GM18519 (cell line): ENCODE data around the gene RASSF1.

Experiments used
- ATAC-seq: cut with Tn5 transposase; IDR thresholded peaks from one replicate; pipeline ENCODE4 v1.9.1; 2021; ENCODE audit warnings: mild to moderate bottlenecking, moderate library complexity; ENCODE audit not compliant: unreplicated experiment, low FRiP score

Gene RASSF1

DNA sequence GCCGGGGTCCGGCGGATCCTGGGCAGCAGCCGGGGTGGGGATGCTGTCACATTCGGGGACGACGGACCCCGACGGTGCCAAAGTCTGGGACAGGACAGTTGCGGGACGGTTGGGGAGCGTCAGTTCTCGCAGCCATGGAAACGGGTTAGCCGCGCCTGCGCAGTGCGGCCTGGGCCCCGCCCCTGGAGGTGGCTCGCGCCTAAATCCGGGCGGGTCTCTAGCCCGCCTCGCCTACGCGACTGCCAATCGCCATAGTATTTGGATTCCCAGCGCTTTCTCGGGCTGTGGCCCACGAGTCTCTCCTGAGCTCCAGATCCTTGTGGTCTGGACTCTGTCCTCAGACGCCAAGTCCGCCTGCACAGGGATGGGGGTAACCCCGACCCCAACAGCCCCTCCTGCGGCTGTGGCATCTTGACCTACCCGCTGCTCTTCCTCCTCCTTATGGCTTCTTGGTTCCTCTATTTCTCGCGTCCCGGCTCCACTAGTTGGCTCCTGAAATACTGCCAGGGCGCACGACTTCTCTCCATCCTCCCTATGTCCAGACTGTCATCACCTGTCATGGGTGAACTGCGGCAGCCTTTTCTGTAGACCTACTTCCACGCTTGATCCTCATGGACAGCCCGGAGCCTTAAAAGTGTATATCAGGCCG, 5.1 kb upstream of the RASSF1 start, which contains the start of gene ZMYND10:
Gene ZMYND10 (minus strand): TSS at position 147 of the 649 bp plus-strand sequence. CDS start 153 bp downstream, outside the sequence.
- no peak for ATAC-seq

DNA sequence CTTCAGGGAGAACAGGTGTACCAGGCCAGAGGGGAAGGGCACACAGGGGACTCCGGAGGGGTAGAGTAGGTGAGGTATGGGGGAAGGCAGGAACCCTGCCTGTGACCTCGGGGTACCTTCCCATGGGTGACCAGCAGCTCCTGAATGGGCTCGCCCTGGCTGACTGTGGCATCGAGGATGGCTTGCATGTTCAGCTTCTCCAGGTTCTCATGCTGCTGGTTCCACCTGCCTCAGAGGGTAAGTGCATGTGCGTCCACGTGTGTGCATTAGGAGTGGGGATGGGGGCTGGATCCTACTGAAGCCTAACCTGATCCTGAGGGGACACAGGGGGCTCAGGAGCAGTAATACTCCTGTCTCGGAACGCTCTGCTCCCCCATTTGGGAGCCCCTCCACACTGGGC, 4.4 kb upstream of the RASSF1 start:
- no peak for ATAC-seq

DNA sequence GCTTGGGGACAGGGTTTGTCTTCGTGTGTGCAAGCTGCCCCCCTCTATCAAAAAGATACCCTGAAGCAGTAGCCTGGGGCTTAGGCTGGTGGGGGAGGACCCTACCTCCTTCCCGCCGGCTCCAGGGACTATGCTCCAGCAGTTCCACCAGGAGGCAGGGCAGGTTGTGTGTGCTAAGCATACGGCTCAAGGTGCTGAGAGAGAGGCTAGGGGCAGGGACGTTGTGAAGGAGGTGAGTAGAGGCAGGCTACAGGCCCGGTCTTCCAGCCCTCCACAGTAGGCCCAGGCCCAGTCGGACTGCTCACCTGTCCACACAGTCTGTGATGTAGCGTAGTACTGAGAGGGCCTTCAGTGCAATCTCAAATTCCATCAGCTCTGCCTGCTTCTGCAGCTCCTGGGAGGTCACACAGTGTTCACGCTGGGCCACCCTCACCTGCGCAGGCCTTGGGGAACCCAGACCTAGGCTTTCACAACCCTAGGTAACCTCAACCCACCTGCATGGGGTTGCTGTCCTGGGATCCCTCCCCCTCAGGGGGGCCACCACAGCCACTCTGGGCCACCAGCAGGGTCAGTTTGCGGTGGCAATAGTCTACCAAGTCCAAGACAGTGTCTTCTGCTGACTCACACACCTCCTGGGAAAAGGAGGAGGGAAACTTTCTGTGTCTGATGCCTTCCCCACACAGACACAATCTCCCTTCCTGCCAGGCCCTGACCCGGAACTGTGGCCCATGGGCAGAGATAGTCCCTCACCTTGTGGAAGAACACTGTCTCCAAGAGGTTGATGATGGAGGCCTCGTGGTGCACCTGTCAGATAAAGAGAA, 2.4 kb upstream of the RASSF1 start:
- ATAC-seq, result no peak

DNA sequence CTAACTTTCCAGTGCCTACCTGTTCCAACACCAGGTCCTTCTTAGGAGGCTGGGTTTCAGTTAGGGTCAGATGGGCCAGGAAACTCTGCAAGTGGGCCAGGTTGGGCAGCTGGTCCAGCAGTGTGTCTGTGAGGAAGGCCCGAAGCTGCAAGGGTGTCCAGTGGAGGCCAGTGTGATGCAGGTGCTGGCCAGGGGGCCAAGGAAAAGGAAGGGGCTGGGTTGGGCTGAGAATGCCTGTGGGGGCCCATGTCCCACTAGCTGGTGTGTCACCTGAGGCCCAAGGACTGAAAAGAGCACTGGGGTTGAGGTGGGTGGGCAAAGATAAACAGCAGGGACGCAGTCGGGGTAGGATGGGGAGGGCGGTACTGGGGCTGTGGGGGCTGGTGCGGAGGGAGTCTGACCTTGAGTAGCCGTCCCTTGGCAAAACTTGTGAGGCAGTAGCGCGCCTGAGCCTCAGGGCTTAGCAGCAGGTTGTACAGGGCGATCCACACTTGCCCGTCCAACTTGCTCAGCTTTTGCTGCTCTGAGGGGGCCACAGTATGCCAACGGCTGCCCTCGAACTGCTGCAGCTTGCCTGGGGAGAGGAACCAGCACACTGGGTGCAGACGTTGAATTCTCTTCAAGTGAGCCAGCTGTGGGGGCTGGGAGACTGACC, 1.5 kb upstream of the RASSF1 start:
- no peak for ATAC-seq

DNA sequence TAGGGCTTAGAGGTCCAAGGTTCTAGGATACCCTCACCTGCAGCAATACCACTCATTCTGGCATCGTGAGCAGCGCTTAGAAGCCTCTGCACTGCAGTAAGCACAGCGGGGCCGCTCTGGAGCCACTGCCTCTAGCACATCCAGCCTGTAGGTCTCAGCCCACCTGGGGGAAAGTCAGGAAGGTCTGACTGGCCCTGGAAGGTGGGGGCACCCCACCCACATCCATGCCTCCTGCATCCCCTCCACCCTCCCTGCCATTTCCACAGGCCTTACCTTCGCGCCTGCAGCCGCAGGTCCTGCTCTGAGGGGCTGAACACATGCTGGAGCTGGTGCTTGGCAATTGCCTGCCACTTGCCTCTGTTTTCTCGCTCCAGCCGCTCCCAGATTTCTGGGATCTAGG, 901 bp upstream of the RASSF1 start:
- no peak for ATAC-seq

DNA sequence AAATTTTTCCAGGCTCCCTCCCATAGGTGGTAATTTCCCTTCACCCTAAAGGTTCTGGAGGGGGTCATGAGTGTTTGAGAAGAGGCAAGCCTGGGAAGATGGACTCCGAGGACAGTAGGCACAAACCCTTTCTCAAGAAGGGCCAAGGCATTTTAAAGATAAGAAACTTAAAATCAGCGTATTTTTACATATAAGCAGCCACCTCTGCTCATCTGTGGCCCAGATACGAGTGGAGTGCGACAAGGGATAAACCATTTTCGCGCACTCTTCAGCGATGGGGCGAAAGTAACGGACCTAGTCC, 539 bp downstream of the RASSF1 start:
- no peak for ATAC-seq

DNA sequence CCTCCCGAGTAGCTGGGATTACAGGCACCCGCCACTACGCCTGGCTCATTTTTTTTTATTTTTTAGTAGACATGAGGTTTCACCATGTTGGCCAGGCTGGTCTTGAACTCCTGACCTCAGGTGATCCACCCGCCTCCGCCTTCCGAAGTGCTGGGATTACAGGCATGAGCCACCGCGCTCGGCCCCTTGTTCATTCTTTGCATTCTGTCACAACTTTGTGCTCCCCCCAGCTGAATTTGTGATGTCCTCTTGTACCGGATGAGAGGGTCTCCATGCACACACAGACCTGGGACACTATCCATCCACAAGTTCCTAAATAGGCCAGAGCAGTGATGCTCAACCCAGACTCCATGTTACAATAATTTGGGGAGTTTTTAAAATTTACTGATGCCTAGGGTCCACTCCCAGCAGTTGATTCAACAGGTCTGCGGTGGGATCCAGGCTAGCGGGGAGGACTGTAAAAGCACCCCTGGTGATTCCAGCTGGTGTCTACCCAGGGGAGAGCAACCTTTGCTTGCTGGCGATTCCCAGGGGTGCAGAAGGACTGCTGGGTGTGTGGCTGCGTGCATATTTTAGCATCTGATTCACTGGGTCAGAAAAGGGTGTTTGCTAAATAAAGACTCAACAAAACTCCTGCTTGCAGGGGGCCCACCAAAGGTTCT, 1.0 kb downstream of the RASSF1 start:
- ATAC-seq, result no peak

DNA sequence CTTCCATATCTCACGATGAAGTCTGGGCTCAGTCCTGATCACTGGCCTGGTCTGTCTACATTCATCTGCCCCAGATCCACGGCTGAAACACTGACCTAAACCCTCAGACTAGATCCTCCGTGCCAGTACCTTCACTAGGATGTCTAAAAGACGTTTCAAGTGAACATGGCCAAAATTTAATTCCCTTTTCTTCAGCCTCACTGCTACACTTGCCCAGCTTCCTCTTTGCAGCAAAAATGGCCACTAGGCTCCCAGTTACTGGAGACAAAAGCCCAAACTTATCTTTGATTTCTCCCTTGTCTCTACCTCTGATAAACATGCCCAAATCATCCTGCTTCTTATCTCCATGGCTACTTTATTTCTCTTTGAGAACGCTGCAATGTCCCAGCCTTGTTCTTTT, 1.7 kb downstream of the RASSF1 start:
- no peak for ATAC-seq

DNA sequence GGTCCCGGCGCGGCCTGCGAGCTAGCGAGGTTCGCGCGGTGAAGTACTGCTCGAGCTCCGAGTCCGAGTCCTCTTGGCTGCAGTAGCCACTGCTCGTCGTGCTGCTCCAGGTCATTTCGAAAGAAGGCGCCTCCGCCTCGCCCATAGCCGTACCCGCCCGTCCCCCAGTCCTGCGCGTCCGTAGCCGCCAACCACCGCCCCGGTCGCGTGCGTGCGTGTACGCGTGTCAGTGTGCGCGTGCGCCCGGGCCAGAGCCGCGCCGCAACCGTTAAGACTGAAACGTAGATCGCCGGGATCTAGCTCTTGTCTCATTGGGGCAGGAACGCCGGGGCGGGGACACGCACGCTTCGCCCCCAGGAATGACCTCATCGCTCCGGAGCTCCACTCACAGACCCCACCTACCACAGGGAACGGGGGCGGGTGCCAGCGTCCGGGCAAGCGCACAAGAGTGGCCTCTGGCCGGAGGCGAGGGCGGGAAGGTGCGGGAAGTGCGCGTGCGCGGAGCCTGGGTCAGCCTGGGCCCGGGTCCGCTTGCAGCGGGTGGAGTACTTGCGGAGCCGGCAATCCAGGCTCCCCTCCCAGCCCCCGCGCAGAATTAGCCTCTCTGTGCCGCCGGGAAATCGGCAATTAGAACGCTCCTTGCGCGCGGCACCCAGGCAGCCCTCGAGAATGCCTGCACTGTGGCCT, 3.3 kb downstream of the RASSF1 start:
- ATAC-seq, result peak; percentile 66

DNA sequence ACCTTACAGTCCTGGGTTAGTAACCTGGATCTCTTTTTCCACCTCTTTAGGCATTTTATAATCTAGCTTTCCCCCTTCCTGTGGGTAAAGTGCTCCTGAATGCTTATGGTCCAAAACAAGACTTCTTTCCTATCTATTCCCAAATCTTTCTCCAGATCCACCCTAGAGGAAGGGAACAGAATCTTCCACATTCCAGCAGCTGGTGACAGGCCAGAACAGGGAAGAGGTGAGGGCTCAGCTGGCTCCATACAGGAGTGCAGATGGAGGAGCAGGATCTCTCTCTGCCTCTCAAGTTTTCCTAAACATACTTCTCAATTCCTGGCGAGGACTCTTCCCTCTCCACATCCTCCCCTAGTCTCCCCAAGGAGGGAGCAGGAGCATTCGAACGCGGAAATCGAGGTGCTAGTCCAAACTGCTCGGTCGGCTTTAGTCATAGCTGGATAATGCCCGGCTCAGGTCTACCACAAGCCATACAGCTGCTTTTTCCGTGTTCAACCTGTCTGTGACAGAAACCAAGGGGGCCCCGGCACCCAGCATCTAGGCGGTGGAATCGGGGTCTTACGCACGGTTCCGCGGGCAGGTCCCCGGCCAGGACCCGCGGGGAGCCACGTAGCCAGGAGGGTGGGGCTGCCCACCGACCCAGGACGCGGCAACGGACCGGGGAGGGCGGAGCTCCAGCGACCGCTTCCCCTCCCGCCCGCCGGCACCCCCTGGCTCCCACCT, 4.0 kb downstream of the RASSF1 start:
- peak; percentile 16 for ATAC-seq

DNA sequence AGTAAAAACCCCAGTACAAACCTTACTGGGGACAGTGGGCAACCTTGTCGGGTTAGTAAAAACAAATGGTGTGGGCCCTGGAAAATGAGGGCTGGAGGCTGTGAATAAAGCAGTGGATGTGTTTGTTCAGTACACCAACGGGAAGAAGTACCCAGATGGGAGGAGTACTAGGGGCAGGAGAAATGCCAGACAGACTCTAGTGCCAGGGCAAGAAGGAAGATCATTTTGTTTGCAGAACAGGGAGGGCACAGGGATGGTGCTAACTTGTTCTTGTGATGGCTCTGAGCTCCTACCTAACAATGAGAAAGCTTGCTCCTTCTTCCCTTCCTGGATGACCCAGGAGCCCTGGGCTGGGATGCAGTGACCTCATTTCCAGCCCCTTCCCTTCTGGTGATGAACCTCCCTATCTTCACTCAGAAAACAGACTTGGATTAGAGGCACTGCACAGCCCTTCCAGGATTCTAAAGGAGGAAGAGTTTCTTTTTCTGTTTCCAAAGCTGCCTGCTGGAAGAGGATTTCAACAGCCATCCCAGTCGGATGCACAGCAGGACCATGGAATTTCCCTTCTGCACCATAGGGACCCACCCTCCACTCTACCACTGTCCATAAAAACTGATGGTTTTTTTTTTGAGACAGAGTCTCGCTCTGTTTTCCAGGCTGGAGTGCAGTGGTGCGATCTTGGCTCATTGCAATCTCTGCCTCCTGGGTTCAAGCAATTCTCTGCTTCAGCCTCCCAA, 6.1 kb downstream of the RASSF1 start:
- no peak for ATAC-seq

DNA sequence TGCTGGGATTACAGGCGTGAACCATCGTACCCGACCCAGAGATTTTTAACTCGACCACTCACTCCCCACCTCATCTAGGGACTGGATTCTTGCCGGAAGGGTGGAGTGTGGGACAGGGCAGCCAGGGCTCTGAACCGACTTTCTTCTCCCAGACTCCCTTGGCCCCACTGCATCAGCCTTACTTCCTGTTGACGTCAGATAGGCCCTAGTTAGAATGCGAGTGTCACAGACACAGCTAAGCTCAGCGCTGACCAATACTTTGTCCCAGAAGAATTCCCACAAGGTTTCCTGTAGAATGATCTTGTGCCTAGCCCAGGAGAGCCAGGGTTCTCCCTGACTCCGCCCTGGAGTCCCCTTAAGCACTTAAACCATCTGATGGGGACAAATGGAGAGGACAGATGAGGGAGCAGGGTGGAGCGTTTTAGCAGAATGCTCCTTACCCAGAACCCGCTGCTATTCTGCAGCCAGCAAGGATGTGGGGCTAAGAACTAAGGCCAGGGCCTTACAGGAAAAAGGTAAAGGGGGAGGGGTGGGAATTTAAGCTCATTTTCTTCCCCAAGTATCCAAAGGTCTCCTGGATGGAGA, 6.8 kb downstream of the RASSF1 start:
- ATAC-seq, result no peak

DNA sequence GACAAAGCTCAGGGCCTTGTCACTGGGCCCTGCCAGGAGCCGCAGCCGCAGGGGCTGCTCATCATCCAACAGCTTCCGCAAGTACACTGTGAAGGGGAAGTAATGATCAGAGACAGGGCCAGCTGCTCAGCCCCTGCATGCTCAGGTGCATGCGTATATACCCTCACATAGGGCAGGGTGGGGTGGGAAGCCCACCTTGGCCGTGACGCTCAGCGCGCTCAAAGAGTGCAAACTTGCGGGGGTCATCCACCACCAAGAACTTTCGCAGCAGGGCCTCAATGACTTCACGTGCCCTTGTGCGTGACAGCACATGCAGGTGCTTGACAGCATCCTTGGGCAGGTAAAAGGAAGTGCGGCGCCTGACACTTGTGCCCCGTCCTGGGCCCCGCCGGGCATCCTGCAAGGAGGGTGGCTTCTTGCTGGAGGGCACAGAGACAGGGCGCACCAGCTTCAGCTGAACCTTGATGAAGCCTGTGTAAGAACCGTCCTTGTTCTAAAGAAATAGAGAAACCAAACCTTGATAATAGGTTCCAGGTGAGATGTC, 9.2 kb downstream of the RASSF1 start:
- ATAC-seq, result no peak

DNA sequence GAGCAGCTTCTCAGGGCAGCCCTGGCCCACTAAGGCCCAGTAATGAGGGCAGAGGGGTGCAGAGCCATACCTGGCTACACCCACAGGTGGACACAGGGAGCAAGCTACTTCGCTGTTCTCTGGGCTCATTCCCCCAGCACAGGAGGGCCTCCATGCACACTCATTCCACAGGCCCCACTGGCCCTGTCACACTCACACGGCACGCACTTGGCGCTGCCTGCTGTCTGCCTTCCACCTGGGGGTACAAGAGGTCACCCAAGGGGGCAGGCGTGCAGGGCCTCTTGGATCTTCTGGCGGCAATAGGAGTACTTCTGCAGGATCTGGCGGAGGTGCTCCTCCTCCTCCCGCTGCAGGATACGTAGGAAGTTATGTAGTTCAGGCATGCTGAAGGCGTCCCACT, 10.3 kb downstream of the RASSF1 start:
- ATAC-seq, result no peak

DNA sequence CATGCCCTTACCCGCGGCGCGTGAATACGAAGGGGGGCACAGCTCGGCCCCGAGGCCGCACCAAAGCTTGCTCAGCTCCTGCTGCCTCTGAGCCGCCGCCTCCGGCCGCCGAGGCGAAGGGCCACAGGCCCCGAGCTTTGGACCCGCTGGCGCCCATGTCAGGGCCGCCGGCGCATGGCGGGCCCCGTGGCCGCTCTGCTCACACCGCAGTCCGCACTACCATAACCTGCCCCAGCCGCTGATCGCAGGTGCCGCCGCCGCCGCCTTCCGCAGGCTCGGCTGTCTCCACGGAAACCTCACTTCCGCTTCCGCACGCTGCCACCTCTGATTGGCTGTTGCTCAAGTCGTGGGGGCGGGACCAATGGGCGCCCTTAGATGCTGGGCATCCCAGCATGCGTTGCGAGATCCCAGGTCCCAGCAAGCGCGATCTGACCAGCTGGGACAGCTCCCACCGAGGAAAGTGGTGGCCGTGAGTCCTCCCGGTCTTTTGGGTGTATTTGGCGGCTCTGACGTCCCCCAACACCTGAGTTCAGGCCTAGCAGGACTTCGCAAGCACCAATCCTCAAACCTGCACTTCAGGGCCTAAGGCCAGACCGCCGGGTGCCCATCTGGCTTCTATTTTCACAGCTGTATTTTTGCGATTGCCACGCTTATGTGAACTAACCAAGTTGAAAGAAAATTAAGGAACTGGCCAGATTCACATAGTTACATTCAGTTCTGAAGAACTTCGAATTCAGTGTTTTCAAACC, 12.5 kb downstream of the RASSF1 start, which contains the start of gene TUSC2:
Gene TUSC2 (minus strand): TSS at position 281 of the 749 bp plus-strand sequence. CDS start 124 bp downstream, at position 157.
- peak; percentile 63 for ATAC-seq

DNA sequence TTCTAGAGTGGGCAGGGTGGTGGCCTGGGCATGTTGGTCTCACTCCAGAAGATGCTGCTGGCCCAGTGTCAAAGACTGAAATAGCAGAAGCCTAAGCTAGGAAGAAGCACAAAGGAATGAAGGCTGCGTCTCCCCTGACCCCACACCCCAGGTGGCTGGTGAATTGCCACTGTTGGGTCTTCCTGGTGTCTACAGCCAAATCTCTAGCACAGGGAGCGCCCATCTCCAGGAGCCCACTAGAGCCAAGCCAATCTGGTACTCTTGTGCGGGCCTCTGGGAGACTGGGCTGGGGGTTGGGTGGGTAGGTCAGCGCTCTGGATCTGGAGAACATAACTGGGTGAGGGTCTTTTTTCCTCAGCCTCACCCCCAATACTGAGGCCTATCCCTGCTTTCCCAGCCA, 13.5 kb downstream of the RASSF1 start:
- no peak for ATAC-seq

DNA sequence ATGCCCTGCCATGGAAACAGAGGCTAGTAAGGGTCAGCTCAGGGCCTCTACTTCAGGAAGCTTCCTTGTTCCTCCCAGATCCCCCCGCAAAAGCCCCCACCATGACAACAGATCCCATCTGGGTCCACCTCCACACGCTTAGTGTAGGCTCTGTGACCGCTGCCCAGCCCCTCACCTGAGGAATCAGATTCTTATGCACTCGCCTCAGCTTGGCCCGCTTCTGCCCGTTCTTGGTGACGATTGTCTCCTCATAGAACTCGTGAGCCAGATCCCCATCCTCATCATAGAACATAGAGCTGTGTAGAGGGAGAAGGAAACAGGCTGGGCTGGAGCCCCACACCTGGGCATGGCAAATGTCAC, 14.5 kb downstream of the RASSF1 start:
- ATAC-seq, result no peak
